ENCODE results near the gene CPNE8.

GRCh38 chr12:38788106-38788505 lies 117.3 kb downstream of the CPNE8 start:
- TF ChIP-seq POLR2A (IDR thresholded peaks at IDR 0.05) = no peak
- no peak for TF ChIP-seq POLR2AphosphoS5 (IDR thresholded peaks at IDR 0.05)
- TF ChIP-seq EP300 (IDR thresholded peaks at IDR 0.05) = no peak
- TF ChIP-seq, protein P1, sequence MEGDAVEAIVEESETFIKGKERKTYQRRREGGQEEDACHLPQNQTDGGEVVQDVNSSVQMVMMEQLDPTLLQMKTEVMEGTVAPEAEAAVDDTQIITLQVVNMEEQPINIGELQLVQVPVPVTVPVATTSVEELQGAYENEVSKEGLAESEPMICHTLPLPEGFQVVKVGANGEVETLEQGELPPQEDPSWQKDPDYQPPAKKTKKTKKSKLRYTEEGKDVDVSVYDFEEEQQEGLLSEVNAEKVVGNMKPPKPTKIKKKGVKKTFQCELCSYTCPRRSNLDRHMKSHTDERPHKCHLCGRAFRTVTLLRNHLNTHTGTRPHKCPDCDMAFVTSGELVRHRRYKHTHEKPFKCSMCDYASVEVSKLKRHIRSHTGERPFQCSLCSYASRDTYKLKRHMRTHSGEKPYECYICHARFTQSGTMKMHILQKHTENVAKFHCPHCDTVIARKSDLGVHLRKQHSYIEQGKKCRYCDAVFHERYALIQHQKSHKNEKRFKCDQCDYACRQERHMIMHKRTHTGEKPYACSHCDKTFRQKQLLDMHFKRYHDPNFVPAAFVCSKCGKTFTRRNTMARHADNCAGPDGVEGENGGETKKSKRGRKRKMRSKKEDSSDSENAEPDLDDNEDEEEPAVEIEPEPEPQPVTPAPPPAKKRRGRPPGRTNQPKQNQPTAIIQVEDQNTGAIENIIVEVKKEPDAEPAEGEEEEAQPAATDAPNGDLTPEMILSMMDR (IDR thresholded peaks at IDR 0.05) = no peak

Data from stomach (tissue), 4 donors.